Left ventricle myocardium inferior (tissue), 1 donor: ENCODE measurements around the gene SKI. TPM values are rescaled to one million over a fixed set of nuclear protein-coding genes. Genes with fewer than 3 reads are reported as not detected.

Source experiments
- DNase-seq: peaks from one replicate; pipeline ENCODE4 v3.0.0-alpha.2; 2020
- H3K27ac ChIP-seq: fragments of 200-600 bp; replicated peaks from 2 replicates; pipeline ENCODE4 v1.8.0; 2021
- H3K27me3 ChIP-seq: fragments of 200-600 bp; 2 replicates; pipeline ENCODE4 v1.8.0; 2021; ENCODE audit warnings: low read depth
- H3K36me3 ChIP-seq: fragments of 200-600 bp; 2 replicates; pipeline ENCODE4 v1.8.0; 2021
- H3K4me1 ChIP-seq: fragments of 200-600 bp; 2 replicates; pipeline ENCODE4 v1.8.0; 2021
- H3K4me3 ChIP-seq: fragments of 200-600 bp; 2 replicates; pipeline ENCODE4 v1.8.0; 2021; ENCODE audit warnings: mild to moderate bottlenecking, moderate library complexity
- H3K9me3 ChIP-seq: fragments of 200-600 bp; replicated peaks from 2 replicates; pipeline ENCODE4 v1.8.0; 2021
- CTCF ChIP-seq: fragments of 200-600 bp; IDR thresholded peaks from 2 replicates; pipeline ENCODE4 v1.8.0; 2021; ENCODE audit warnings: antibody characterized with exemption, mild to moderate bottlenecking, borderline replicate concordance
- intact Hi-C: fragments of 100-400 bp; cut with micrococcal nuclease; formaldehyde crosslinking; loops from one replicate; pipeline ENCODE4 v1.11.0; 2022
- total RNA-seq: library from RNA; stranded (reverse); fragmentation: NEBNext Ultra II Directional; extraction: Animal tissue kit (Norgen Biotek cat#: 25700); gene quantifications from one replicate; pipeline ENCODE4 v1.2.1, GENCODE V29; 2021
- donor health status: DM: no; HTN: yes; CAD: no; lungs with severe emphysema.

The SKI gene
- total RNA-seq, 1 donor from 2014 or later = 37.9 TPM

- Histone ChIP-seq H3K4me1 (peaks cover 11% of the 10 kb centered on the region), H3K9me3 (no peaks in the 10 kb centered on the region), H3K27me3 (no peaks in the 10 kb centered on the region), H3K4me3 (no peak overlapping the region), H3K36me3 (no peaks in the 10 kb centered on the region), H3K27ac (no peak overlapping the region)
- no peak for TF ChIP-seq CTCF
- intact Hi-C loops = no loop called here
- DNase-seq = no peak
These were observed 129.1 kb downstream of the SKI start for GRCh38 chr1:2356911-2357845.

GRCh38 chr1:2358072-2358471, 130.0 kb downstream of the SKI start:
- Histone ChIP-seq H3K4me3 (no peak overlapping the region), H3K9me3 (peaks cover 4% of the 10 kb centered on the region), H3K27me3 (no peaks in the 10 kb centered on the region)

DNA sequence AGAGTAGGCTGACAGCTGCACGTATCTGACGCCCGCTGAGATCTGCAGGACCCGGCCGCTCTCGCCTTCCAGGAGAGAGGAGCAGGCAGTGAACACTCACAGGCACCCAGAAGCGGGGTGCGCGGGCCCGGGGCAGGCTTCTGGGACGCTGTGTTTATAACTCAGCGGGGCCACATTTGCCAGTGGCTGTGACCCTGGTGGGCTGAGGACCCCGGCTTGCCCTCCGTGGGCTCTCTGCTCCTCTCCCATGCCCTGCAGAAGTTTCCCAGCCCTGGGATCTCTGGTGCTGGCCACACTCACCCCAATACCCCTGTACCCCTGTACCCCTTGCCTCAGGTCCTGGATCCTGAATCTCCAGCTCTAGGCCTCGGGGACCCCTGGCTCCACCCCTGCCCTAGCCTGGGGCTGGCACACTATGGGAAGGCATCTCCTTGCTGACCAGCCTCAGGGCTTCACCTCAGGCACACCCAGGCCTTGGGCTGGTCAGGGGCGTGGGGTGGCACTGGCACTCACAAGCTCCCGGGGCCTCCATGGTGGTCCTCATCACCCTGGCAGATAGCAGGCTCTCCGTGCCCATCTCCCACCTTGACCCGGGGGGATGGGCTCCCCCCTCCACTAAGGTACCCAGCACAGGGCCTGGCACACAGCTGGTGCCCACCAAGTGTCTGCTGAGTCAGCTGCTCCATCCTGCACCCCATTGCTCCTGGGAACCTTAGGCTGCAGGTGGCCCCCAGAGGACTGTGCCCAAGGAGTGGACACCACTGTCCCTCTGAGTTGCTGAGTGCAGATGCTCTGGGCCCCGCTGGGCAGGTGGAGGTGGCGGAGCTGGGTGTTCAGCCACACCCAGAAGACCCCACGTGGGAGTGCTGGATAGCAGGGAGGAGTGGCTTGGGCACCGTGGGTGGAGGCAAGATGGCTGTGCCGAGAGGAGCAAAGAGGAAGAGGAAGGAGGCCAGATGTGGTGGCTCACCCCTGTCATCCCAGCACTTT, 130.8 kb downstream of the SKI start:
- intact Hi-C loops = no loop called here
- Histone ChIP-seq H3K9me3 (peaks cover 12% of the 10 kb centered on the region), H3K36me3 (no peaks in the 10 kb centered on the region), H3K27ac (no peak overlapping the region), H3K27me3 (no peaks in the 10 kb centered on the region), H3K4me3 (no peak overlapping the region), H3K4me1 (no peaks in the 10 kb centered on the region)
- TF ChIP-seq CTCF = no peak
- no peak for DNase-seq

More at GRCh38 chr1:2358072-2358471, 130.0 kb downstream of the SKI start:
- TF ChIP-seq CTCF = no peak
- intact Hi-C loops = no loop called here
- Histone ChIP-seq H3K27ac (no peak overlapping the region), H3K36me3 (no peaks in the 10 kb centered on the region), H3K4me1 (peaks cover 6% of the 10 kb centered on the region)
- DNase-seq = no peak

Other genes with a start within 250 kb of the SKI start
- not detected for gene CFAP74, start 224.5 kb upstream of the SKI start, total RNA-seq
- gene GABRD, start 209.0 kb upstream of the SKI start, total RNA-seq = 0.41 TPM
- 19.1 TPM for gene PRKCZ, start 177.9 kb upstream of the SKI start, total RNA-seq
- gene FAAP20, start 33.5 kb upstream of the SKI start, total RNA-seq = 37.0 TPM
- 4.5 TPM for gene MORN1, start 163.2 kb downstream of the SKI start, total RNA-seq
- gene RER1, start 163.5 kb downstream of the SKI start, total RNA-seq = 80.5 TPM
- gene PEX10, start 184.2 kb downstream of the SKI start, total RNA-seq = 15.8 TPM
- gene PLCH2, start 248.0 kb downstream of the SKI start, total RNA-seq = 0.16 TPM